GM12864 (cell line): ENCODE data around the gene MYO7A.

ENCODE experiments used
- DNase-seq: peaks from one replicate; pipeline ENCODE4 v3.0.0-alpha.2; 2011; ENCODE audit warnings: low read depth
- H3K4me3 ChIP-seq: 2 replicates; pipeline ENCODE4 v1.5.1; 2011; ENCODE audit warnings: mild to moderate bottlenecking, low read depth, low read length, control low read depth
- CTCF ChIP-seq: IDR thresholded peaks from 2 replicates; pipeline ENCODE4 v1.5.1; 2011; ENCODE audit warnings: low read depth, mild to moderate bottlenecking, moderate library complexity, low read length, control low read depth, inconsistent platforms; ENCODE audit errors: missing control alignments

The MYO7A gene

GRCh38 chr11:77107950-77108349 is 20.1 kb upstream of the MYO7A start:
- H3K4me3 ChIP-seq: no peak overlapping the region
- DNase-seq: no peak
- TF ChIP-seq CTCF: no peak

DNA sequence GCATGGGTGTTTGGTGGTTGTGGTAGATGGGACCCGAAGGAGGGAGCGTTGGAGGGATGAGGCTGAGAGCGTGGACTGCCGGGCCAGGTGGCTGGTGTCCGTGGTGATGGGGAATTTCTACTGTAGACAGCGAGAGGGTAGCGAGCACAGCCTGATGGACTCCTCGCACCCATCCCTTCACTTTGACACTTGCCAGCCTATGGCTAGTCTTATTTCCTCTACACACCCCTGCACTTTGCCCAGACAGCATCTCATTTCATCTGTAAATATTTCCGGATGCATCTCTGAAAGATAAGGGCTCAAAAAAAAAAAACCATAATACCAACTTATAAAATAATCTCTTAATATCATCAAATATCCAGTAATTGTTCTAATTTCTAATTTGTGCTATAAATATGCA is 19.6 kb upstream of the MYO7A start:
- no peak overlapping the region for H3K4me3 ChIP-seq
- no peak for TF ChIP-seq CTCF
- no peak for DNase-seq

DNA sequence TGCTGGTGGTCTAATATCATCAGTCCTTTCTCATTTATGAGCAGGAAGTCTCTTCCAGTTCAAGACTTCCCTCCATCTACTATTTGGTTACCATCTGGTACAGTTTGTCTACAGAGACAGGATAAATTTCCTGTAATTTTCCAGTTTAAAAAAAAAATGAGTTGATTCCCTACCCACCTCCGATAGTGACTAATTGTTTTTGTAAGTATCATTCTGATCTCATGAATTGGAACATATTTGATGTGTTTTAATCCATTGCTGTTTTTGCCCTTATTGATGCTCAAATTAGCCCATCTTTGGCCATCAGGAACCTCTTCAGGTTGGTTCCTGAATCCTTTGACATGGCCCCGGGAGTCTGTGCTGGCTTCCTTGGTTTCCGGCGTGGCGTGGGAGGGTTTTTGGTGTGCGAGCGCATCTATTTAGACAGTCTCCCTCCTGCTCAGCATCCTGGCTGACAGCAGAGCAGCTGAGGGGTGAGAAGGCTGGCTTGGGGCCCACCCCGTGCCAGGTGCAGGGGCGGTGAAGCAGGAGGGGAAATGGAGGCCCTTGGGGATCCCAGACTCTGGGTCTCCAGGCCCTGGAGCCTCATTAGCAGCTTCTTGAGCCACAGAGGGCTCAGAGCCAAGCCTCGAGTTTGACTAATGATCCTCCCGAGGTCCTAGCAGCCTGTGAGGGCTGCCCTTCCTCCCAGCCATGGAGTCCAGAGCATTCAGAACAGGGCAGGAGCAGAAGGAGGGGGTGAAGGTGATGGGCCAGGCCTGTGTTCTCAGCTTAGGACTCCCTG is 18.6 kb upstream of the MYO7A start:
- H3K4me3 ChIP-seq: no peak overlapping the region
- no peak for DNase-seq

DNA sequence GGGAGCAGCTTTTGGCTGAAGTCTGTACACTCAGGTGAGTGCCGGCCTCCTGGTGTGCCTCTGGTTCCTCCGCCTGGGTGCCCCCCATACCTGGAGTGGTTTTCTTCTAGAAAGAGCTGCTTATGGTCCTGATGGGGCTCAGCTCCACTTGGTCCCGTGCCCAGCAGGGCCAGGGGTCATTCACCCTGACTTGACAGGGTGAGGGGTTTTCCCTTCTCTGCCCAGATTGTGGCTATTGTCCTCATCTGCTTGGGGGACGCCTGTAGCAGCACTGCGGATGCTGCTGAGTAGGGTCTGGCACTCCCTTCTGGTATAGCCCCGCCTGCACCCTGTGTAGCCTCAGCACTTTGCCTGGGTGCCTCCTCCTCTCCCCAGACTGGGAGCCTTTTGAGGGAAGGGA is 17.2 kb upstream of the MYO7A start:
- DNase-seq: no peak
- H3K4me3 ChIP-seq: no peak overlapping the region
- TF ChIP-seq CTCF: no peak

More for the DNA sequence above, 18.6 kb upstream of the MYO7A start:
- no peak for TF ChIP-seq CTCF

DNA sequence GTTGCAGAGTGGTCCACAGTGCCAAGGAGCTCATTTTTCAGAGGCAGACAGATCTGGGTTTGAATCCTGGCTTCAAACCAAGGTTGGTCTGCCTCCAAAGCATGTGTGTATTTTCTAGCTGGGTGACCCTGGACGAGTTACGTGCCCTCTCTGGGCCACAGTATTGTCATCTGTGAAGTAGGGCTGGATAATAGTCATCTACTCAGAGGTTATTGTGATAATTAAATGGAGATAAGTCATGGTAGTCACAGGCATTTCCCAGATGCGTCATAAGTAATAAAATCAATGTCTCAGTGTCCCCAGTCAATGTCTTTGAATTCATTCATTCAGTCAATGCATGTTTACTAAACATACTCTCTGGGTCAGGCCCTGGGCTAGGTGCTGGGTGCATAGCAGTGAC is 16.8 kb upstream of the MYO7A start:
- DNase-seq: no peak
- no peak overlapping the region for H3K4me3 ChIP-seq
- TF ChIP-seq CTCF: no peak

GRCh38 chr11:77111946-77112345 is 16.1 kb upstream of the MYO7A start:
- no peak overlapping the region for H3K4me3 ChIP-seq
- TF ChIP-seq CTCF: no peak
- DNase-seq: no peak
